HepG2 (cell line): ENCODE measurements around the gene SIX5. TPM values are rescaled to one million over a fixed set of nuclear protein-coding genes. Genes with fewer than 3 reads are reported as not detected.

Experiments used
- AGO1 ChIP-seq: fragments of 200-400 bp; formaldehyde crosslinking; IDR thresholded peaks from 2 replicates; pipeline ENCODE4 v1.6.1; 2017; ENCODE audit warnings: mild to moderate bottlenecking, low read depth, low read length, moderate library complexity; ENCODE audit not compliant: poor library complexity, severe bottlenecking
- CBX5 ChIP-seq: sonication (generic); formaldehyde crosslinking; IDR thresholded peaks from 2 replicates; pipeline ENCODE4 v1.4.0; 2020; ENCODE audit warnings: missing genetic modification reagents, borderline replicate concordance
- HNRNPUL1 ChIP-seq: fragments of 200-400 bp; formaldehyde crosslinking; IDR thresholded peaks from 2 replicates; pipeline ENCODE4 v1.6.1; 2017; ENCODE audit warnings: low read depth, mild to moderate bottlenecking, low read length, moderate library complexity
- HOXA9 ChIP-seq: sonication (generic); formaldehyde crosslinking; IDR thresholded peaks from 2 replicates; pipeline ENCODE4 v1.8.1; 2022; ENCODE audit warnings: missing genetic modification reagents, mild to moderate bottlenecking, moderate library complexity, borderline replicate concordance
- IKZF5 ChIP-seq: IDR thresholded peaks from 2 replicates; pipeline ENCODE4 v1.6.1; 2018; ENCODE audit warnings: missing genetic modification reagents, mild to moderate bottlenecking, missing compliant biosample characterization
- KDM5B ChIP-seq: sonication (generic); formaldehyde crosslinking; IDR thresholded peaks from 2 replicates; pipeline ENCODE4 v1.4.0; 2020; ENCODE audit warnings: missing genetic modification reagents, mild to moderate bottlenecking, borderline replicate concordance
- KLF13 ChIP-seq: sonication (generic); formaldehyde crosslinking; IDR thresholded peaks from 2 replicates; pipeline ENCODE4 v1.4.0; 2020; ENCODE audit warnings: mild to moderate bottlenecking, missing genetic modification reagents
- MAF1 ChIP-seq: sonication (generic); formaldehyde crosslinking; IDR thresholded peaks from 2 replicates; pipeline ENCODE4 v1.5.0; 2020; ENCODE audit warnings: missing genetic modification reagents, borderline replicate concordance
- MBD4 ChIP-seq: IDR thresholded peaks from 2 replicates; pipeline ENCODE4 v1.6.1; 2012; ENCODE audit warnings: low read length, inconsistent platforms, borderline replicate concordance
- MTA1 ChIP-seq: sonication (generic); formaldehyde crosslinking; IDR thresholded peaks from 2 replicates; pipeline ENCODE4 v1.4.0; 2020; ENCODE audit warnings: missing genetic modification reagents, mild to moderate bottlenecking, borderline replicate concordance
- SAFB2 ChIP-seq: sonication (generic); formaldehyde crosslinking; IDR thresholded peaks from 2 replicates; pipeline ENCODE4 v1.5.1; 2020; ENCODE audit warnings: missing genetic modification reagents, low read depth, mild to moderate bottlenecking, borderline replicate concordance
- SKI ChIP-seq: fragments of 450-650 bp; IDR thresholded peaks from one replicate; pipeline ENCODE4 v1.6.1; 2018; ENCODE audit warnings: mild to moderate bottlenecking; ENCODE audit not compliant: partially characterized antibody
- TMF1 ChIP-seq: sonication (generic); formaldehyde crosslinking; IDR thresholded peaks from 2 replicates; pipeline ENCODE4 v1.8.1; 2022; ENCODE audit warnings: low read depth, missing genetic modification reagents
- ZIK1 ChIP-seq: sonication (generic); formaldehyde crosslinking; IDR thresholded peaks from 2 replicates; pipeline ENCODE4 v1.5.0; 2020; ENCODE audit warnings: mild to moderate bottlenecking, low read depth, missing genetic modification reagents, borderline replicate concordance
- ZNF260 ChIP-seq: sonication (generic); formaldehyde crosslinking; IDR thresholded peaks from 2 replicates; pipeline ENCODE4 v1.4.0; 2020; ENCODE audit warnings: missing genetic modification reagents, low read depth, mild to moderate bottlenecking, borderline replicate concordance
- ZNF768 ChIP-seq: sonication (generic); formaldehyde crosslinking; IDR thresholded peaks from 2 replicates; pipeline ENCODE4 v1.4.0; 2020; ENCODE audit warnings: missing genetic modification reagents
- ZSCAN29 ChIP-seq: sonication (generic); formaldehyde crosslinking; conservative IDR thresholded peaks from 2 replicates; pipeline ENCODE4 v1.4.0; 2020; ENCODE audit warnings: mild to moderate bottlenecking, missing genetic modification reagents
- polyA plus RNA-seq, 8 experiments: library from polyadenylated mRNA; depleted of rRNA in 3 of 8; stranded (reverse) in 7 of 8; unstranded in 1 of 8; fragments of >200 nt; fragmentation: Illumina TruSeq in 4 of 8; extraction: Trizol in 4 of 8; gene quantifications; 2 replicates each; pipeline versions ENCODE4 v1.2.1 to v1.2.3, GENCODE V29; 2011 to 2016; ENCODE audit warnings: low read depth in 4 of 8, missing spikeins in 1 of 8, mixed read lengths in 1 of 8; ENCODE audit not compliant: insufficient read depth in 1 of 8
- total RNA-seq, 5 experiments: library from RNA; depleted of rRNA; stranded (reverse); fragments of >200 nt; fragmentation: Illumina TruSeq; extraction: Trizol; gene quantifications; 2 replicates each; pipeline ENCODE4 v1.2.3, GENCODE V29; 2016; ENCODE audit warnings: low read depth in 1 of 5
- TF ChIP-seq, protein P1 (sequence below): sonication (generic); formaldehyde crosslinking; IDR thresholded peaks from 2 replicates; pipeline ENCODE4 v1.4.0; 2020; ENCODE audit warnings: missing genetic modification reagents
- TF ChIP-seq, protein P2 (sequence below): IDR thresholded peaks from 2 replicates; pipeline ENCODE4 v1.6.1; 2016; ENCODE audit warnings: missing compliant biosample characterization, missing genetic modification reagents, borderline replicate concordance
- TF ChIP-seq, protein P3 (sequence below): sonication (generic); formaldehyde crosslinking; IDR thresholded peaks from 2 replicates; pipeline ENCODE4 v1.4.0; 2020; ENCODE audit warnings: mild to moderate bottlenecking, missing genetic modification reagents
- TF ChIP-seq, protein P4 (sequence below): sonication (generic); formaldehyde crosslinking; IDR thresholded peaks from 2 replicates; pipeline ENCODE4 v1.4.0; 2020; ENCODE audit warnings: missing genetic modification reagents
- TF ChIP-seq, protein P5 (sequence below): sonication (generic); formaldehyde crosslinking; IDR thresholded peaks from 2 replicates; pipeline ENCODE4 v1.8.0; 2022; ENCODE audit warnings: low read depth, missing genetic modification reagents

SIX5 gene
- total and polyA plus RNA-seq, 2 of the 13 experiments (the other 11 are each of a cell fraction or from before 2014, with no cell fraction given): 7.7 to 10.5 TPM

DNA sequence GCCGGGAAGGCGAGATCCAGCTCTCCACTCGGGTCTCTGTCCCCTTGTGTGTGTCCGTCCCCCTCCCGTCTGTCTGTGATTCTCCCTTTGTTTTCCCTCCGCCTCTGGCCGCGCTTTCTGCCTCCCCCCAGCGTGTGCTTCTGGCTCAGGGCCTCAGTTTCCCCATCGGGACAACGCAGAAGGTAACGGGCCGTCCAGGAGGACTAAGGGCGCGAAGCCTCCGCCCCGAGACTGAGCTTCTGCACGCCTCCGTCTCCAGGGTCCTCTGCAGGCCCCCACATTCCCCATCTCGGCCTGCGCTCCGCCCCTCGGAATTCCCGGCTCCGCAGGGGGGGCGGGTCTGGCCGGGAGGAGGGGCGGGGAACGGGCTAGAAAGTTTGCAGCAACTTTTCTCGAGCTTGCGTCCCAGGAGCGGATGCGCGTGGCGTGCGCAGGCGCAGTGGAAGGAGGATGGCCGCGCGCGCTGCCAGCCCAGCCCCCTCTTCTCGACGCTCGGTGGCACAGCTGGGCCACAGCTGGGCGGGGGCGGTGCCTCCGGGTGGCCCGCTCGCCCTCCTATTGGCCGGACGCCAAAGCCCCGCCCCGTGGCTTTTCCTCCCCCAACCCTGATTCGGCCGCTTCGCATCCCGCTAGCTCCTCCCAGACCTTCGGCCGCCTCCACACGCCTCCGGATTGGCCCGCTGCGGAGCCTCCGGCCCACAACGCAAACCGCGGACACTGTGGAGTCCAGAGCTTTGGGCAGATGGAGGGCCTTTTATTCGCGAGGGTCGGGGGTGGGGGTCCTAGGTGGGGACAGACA, at the start of gene SIX5 (continued):
- TF ChIP-seq ZIK1 (CRISPR knock-in tag) (0 out of 2 replicates have a peak, but pooled peaks have one; percentile 55), MTA1 (CRISPR knock-in tag) (no peak; the same call in 1 of the 2 replicates), IKZF5 (peak; percentile 90), TMF1 (no peak), ZNF260 (no peak), MAF1 (CRISPR knock-in tag) (0 out of 2 replicates have a peak, but pooled peaks have one; percentile 63), SKI (peak; percentile 26), KDM5B (CRISPR knock-in tag) (no peak), CBX5 (CRISPR knock-in tag) (peak; percentile 25; the same call in 1 of the 2 replicates), AGO1 (peak; percentile 10), SAFB2 (no peak), HOXA9 (CRISPR knock-in tag) (no peak), MBD4 (no peak), ZNF768 (no peak), ZSCAN29 (CRISPR knock-in tag) (0 out of 2 replicates have a peak, but pooled peaks have one; percentile 20), HNRNPUL1 (0 out of 2 replicates have a peak, but pooled peaks have one; percentile 15), KLF13 (CRISPR knock-in tag) (no peak)
- TF ChIP-seq, protein P1, sequence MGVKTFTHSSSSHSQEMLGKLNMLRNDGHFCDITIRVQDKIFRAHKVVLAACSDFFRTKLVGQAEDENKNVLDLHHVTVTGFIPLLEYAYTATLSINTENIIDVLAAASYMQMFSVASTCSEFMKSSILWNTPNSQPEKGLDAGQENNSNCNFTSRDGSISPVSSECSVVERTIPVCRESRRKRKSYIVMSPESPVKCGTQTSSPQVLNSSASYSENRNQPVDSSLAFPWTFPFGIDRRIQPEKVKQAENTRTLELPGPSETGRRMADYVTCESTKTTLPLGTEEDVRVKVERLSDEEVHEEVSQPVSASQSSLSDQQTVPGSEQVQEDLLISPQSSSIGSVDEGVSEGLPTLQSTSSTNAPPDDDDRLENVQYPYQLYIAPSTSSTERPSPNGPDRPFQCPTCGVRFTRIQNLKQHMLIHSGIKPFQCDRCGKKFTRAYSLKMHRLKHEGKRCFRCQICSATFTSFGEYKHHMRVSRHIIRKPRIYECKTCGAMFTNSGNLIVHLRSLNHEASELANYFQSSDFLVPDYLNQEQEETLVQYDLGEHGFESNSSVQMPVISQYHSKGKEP (CRISPR knock-in tag): no peak
- TF ChIP-seq, protein P2, sequence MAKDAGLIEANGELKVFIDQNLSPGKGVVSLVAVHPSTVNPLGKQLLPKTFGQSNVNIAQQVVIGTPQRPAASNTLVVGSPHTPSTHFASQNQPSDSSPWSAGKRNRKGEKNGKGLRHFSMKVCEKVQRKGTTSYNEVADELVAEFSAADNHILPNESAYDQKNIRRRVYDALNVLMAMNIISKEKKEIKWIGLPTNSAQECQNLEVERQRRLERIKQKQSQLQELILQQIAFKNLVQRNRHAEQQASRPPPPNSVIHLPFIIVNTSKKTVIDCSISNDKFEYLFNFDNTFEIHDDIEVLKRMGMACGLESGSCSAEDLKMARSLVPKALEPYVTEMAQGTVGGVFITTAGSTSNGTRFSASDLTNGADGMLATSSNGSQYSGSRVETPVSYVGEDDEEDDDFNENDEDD (CRISPR knock-in tag): peak; percentile 81; the same call in 1 of the 2 replicates
- TF ChIP-seq, protein P3, sequence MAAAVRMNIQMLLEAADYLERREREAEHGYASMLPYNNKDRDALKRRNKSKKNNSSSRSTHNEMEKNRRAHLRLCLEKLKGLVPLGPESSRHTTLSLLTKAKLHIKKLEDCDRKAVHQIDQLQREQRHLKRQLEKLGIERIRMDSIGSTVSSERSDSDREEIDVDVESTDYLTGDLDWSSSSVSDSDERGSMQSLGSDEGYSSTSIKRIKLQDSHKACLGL: peak; percentile 47; the same call in 1 of the 2 replicates
- TF ChIP-seq, protein P4, sequence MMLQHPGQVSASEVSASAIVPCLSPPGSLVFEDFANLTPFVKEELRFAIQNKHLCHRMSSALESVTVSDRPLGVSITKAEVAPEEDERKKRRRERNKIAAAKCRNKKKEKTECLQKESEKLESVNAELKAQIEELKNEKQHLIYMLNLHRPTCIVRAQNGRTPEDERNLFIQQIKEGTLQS (CRISPR knock-in tag): no peak; the same call in 1 of the 2 replicates
- TF ChIP-seq, protein P5, sequence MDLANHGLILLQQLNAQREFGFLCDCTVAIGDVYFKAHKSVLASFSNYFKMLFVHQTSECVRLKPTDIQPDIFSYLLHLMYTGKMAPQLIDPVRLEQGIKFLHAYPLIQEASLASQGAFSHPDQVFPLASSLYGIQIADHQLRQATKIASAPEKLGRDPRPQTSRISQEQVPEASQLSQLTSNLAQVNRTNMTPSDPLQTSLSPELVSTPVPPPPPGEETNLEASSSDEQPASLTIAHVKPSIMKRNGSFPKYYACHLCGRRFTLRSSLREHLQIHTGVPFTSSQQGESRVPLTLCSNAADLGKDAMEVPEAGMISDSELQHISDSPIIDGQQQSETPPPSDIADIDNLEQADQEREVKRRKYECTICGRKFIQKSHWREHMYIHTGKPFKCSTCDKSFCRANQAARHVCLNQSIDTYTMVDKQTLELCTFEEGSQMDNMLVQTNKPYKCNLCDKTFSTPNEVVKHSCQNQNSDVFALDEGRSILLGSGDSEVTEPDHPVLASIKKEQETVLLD (CRISPR knock-in tag): no peak; the same call in 1 of the 2 replicates
